Measurements from ENCODE around the gene UBQLN4.

DNA sequence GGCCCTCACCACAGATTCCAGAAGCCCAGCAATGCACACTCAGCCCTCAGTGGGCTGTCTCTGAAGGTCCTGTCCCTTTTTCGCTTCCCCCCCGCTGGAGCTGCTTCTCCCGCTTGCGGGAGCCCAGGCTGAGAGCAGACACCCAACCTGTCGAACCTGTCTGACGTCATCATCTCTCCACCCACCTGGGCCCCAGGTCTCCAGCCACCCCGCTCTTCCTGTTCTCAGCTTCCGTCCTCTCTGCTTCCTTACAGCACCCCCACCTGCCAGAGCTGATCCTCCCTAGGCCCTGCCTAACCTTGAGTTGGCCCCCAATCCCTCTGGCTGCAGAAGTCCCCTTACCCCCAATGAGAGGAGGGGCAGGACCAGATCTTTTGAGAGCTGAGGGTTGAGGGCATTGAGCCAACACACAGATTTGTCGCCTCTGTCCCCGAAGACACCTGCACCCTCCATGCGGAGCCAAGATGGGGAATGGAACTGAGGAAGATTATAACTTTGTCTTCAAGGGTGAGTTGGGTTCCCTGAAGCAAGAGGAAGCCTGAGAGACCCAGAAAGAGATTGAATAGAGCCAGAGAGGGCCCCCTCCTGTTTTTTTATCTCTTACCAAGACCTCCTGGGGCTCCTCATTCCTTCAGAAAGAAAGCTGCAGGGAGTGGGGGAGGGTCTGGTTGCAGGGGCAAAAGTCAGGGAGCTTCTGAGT is 7.5 kb upstream of the UBQLN4 start, which contains the start of gene RAB25:
- TF ChIP-seq EZH2phosphoT487 (IDR thresholded peaks at IDR 0.05; ENCODE audit: low read length) (no peak), EZH2 (optimal IDR thresholded peaks at IDR 0.05; ENCODE audit: low read depth, low read length) (no peak)
- TF ChIP-seq, protein P1, sequence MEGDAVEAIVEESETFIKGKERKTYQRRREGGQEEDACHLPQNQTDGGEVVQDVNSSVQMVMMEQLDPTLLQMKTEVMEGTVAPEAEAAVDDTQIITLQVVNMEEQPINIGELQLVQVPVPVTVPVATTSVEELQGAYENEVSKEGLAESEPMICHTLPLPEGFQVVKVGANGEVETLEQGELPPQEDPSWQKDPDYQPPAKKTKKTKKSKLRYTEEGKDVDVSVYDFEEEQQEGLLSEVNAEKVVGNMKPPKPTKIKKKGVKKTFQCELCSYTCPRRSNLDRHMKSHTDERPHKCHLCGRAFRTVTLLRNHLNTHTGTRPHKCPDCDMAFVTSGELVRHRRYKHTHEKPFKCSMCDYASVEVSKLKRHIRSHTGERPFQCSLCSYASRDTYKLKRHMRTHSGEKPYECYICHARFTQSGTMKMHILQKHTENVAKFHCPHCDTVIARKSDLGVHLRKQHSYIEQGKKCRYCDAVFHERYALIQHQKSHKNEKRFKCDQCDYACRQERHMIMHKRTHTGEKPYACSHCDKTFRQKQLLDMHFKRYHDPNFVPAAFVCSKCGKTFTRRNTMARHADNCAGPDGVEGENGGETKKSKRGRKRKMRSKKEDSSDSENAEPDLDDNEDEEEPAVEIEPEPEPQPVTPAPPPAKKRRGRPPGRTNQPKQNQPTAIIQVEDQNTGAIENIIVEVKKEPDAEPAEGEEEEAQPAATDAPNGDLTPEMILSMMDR (IDR thresholded peaks at IDR 0.05; ENCODE audit: low read length), result no peak

Measured in MM.1S (cell line).